Activated CD8-positive, alpha-beta T cell treated with anti-CD3 and anti-CD28 coated beads for 36 hours (primary cell): ENCODE data around the gene KCNJ12. TPM values are rescaled to one million over a fixed set of nuclear protein-coding genes. Genes with fewer than 3 reads are reported as not detected.

ENCODE experiments used
- ATAC-seq: fragments of 200-7000 bp; cut with Tn5 transposase; one replicate; pipeline ENCODE4 v1.10.0; 2021; ENCODE audit warnings: mild to moderate bottlenecking, moderate library complexity
- CTCF ChIA-PET: fragments of 350-600 bp; sonication (Branson Sonifier 250); formaldehyde crosslinking; loops from one replicate; lab custom pipeline; 2021; ENCODE audit warnings: antibody characterized with exemption; lab: Charles Lee
- POLR2A ChIA-PET: fragments of 350-600 bp; sonication (Branson Sonifier 250); formaldehyde crosslinking; loops from one replicate; lab custom pipeline; 2021; ENCODE audit warnings: antibody characterized with exemption; lab: Charles Lee
- DNase-seq: peaks from one replicate; pipeline ENCODE4 v3.0.0-alpha.2; 2020
- H3K27ac Mint-ChIP-seq: one replicate; pipeline ENCODE4 v1.8.0; 2021; ENCODE audit warnings: mild to moderate bottlenecking, mixed read lengths
- H3K27me3 Mint-ChIP-seq: one replicate; pipeline ENCODE4 v1.8.0; 2021; ENCODE audit warnings: mixed read lengths
- H3K36me3 Mint-ChIP-seq: one replicate; pipeline ENCODE4 v1.8.0; 2021; ENCODE audit warnings: low read depth, mixed read lengths
- H3K4me1 Mint-ChIP-seq: one replicate; pipeline ENCODE4 v1.8.0; 2021; ENCODE audit warnings: low read depth, mixed read lengths
- H3K4me3 Mint-ChIP-seq: one replicate; pipeline ENCODE4 v1.8.0; 2021; ENCODE audit warnings: mild to moderate bottlenecking, moderate library complexity, mixed read lengths
- H3K9me3 Mint-ChIP-seq: one replicate; pipeline ENCODE4 v1.8.0; 2021; ENCODE audit warnings: mixed read lengths
- intact Hi-C: fragments of 100-400 bp; cut with micrococcal nuclease; formaldehyde crosslinking; loops from one replicate; pipeline ENCODE4 v1.10.0; 2022
- total RNA-seq, 2 experiments: library from RNA; stranded (reverse); gene quantifications; one replicate each; pipeline ENCODE4 v1.2.3, GENCODE V29; 2021
- TF ChIP-seq, protein P1 (sequence below): fragments of 200-600 bp; IDR thresholded peaks from one replicate; pipeline ENCODE4 v1.8.0; 2022; ENCODE audit warnings: antibody characterized with exemption, mild to moderate bottlenecking

KCNJ12 gene
- total RNA-seq, 2 experiments from 2014 or later = not detected

DNA sequence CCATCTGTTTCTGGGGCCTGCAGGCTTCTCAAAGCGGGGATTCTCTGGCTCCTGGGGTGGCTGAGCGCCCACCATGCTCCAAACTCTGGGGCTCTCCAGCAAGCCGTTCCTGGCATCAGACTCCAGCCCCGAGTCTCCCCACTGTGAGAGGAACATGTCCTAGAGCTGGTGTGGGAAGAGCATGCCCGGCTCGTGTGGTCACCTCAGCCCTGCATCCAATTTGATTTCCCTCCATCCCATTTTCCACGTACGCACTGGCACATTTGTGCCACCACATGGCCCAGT lies 23.2 kb upstream of the KCNJ12 start:
- Mint-ChIP-seq H3K27ac (no peak overlapping the region), H3K36me3 (no peaks in the 10 kb centered on the region), H3K4me3 (no peak overlapping the region), H3K27me3 (no peaks in the 10 kb centered on the region), H3K9me3 (peaks cover 1% of the 10 kb centered on the region), H3K4me1 (peaks cover 3% of the 10 kb centered on the region)
- TF ChIP-seq, protein P1, sequence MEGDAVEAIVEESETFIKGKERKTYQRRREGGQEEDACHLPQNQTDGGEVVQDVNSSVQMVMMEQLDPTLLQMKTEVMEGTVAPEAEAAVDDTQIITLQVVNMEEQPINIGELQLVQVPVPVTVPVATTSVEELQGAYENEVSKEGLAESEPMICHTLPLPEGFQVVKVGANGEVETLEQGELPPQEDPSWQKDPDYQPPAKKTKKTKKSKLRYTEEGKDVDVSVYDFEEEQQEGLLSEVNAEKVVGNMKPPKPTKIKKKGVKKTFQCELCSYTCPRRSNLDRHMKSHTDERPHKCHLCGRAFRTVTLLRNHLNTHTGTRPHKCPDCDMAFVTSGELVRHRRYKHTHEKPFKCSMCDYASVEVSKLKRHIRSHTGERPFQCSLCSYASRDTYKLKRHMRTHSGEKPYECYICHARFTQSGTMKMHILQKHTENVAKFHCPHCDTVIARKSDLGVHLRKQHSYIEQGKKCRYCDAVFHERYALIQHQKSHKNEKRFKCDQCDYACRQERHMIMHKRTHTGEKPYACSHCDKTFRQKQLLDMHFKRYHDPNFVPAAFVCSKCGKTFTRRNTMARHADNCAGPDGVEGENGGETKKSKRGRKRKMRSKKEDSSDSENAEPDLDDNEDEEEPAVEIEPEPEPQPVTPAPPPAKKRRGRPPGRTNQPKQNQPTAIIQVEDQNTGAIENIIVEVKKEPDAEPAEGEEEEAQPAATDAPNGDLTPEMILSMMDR = no peak
- intact Hi-C loops = no loop called here
- ATAC-seq = no peak
- ChIA-PET CTCF (no interaction called here), POLR2A (no interaction called here)
- no peak for DNase-seq

DNA sequence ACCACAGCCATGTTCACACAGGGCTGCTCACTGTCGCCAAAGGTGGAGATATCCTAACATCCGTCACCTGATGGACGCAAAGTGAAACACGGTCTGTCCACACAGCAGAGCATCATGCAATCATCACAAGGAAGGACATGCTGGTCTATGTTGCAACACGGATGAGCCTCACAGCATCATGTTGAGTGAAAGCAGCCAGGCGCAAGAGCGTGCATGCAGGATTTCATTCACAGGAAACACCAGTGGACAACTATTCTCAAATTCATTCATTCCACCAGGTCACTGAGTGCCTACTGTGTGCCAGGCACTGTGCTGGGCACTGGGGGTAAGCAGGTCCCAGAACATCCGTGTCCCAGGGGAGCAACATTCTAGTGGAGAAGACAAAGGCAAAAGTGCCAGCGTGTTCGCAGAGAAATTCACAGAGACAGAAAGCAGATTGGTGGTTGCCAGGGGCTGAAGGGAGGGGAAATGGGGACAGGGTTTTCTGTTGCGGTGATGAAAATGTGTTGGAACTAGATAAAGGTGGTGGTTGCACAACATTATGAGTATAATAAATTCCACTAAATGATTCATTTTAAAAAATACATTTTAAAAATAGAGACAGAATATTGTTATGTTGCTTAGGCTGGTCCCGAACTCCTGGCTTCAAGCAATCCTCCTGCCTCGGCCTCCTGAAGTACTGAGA lies 22.7 kb upstream of the KCNJ12 start:
- TF ChIP-seq, protein P1 = no peak
- Mint-ChIP-seq H3K36me3 (no peaks in the 10 kb centered on the region), H3K27ac (no peak overlapping the region), H3K9me3 (peaks cover 1% of the 10 kb centered on the region), H3K27me3 (no peaks in the 10 kb centered on the region), H3K4me3 (no peak overlapping the region), H3K4me1 (no peaks in the 10 kb centered on the region)
- ATAC-seq = no peak
- no peak for DNase-seq
- intact Hi-C loops = no loop called here
- ChIA-PET POLR2A (no interaction called here), CTCF (no interaction called here)

DNA sequence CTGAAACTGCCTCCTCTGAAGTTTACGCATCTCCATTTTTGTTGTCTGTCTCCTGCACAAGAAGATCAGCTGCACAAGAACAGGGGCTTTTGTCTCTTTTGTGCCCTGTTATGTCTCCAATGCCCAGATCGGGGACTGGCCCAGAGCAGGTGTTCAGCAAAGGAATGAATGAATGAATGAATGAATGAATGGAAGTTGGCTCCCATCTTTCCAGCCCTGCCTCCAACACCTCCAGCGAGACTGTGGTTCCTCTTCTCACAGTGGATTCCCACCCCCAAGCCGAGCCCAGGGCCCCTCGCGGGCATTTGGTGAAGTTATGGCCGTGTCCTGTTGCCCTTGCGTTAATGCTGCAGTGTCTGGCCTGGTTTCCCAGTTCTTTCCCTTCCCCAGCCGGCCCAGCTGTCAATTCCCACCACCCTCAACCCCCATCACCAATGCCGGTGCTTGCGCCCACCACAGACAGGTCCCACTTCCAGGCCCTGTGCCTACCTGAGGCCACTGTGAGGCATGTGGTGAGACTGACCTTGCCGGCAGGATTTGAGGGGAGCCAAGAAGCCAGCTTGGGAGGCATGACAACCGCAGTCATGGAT lies 21.3 kb upstream of the KCNJ12 start:
- POLR2A ChIA-PET = no interaction called here
- intact Hi-C loops = no loop called here
- CTCF ChIA-PET = no interaction called here
- H3K9me3 Mint-ChIP-seq = peaks cover under 1% of the 10 kb centered on the region
- no peak overlapping the region for H3K27ac Mint-ChIP-seq
- H3K36me3 Mint-ChIP-seq = no peaks in the 10 kb centered on the region
- no peaks in the 10 kb centered on the region for H3K27me3 Mint-ChIP-seq
- DNase-seq (no peak), ATAC-seq (no peak)
- H3K4me1 Mint-ChIP-seq = no peaks in the 10 kb centered on the region
- TF ChIP-seq, protein P1 = no peak
- H3K4me3 Mint-ChIP-seq = no peak overlapping the region

DNA sequence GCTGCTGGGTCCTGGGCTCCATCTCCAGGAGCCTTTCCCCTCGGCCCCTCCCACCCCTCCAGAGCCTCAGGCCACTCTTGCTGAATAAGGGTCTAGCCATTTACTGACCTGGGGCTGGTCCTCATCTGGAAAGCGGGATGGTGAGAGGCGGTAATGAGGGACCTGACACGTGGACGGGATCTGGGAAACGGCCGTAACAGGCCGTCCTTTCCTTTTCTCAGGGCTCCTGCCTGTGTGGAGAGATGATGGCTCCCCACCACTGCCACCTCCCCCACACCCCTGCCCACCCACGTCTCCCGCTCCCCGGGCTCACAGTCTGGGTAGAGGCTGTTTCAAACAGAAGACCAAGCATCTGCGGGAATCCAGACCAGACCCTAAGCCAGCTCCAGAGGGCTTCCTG lies 20.6 kb upstream of the KCNJ12 start:
- intact Hi-C loops = no loop called here

DNA sequence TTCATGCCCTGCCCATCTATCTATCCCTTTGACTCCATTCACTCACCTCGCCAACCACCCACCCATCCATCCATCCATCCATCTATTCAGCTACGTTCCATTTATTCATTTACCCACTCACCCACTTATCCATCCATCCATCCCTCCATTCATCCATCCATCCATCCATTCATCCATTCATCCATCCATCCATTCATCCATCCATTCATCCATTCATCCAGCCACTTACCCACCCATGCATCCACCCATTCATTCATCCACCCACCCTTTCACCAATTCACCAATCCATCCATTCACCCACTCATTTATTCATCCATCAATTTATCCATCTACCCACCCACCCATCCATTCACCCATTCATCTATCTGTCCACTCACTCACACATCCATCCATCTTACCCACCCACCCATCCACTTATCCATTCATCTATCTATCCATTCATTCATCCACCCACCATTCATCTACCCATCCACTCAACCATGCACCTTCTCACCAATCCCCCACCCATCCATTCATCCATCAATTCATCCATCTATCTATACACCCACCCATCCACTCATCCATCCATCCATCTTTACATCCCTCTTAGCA lies 19.5 kb upstream of the KCNJ12 start:
- POLR2A ChIA-PET = no interaction called here
- no peaks in the 10 kb centered on the region for H3K4me1 Mint-ChIP-seq
- intact Hi-C loops = no loop called here

More for the DNA sequence above, 20.6 kb upstream of the KCNJ12 start:
- POLR2A ChIA-PET = no interaction called here
- Mint-ChIP-seq H3K27ac (no peak overlapping the region), H3K4me3 (no peak overlapping the region), H3K4me1 (no peaks in the 10 kb centered on the region), H3K27me3 (no peaks in the 10 kb centered on the region), H3K36me3 (no peaks in the 10 kb centered on the region), H3K9me3 (no peaks in the 10 kb centered on the region)
- DNase-seq (no peak), ATAC-seq (no peak)
- TF ChIP-seq, protein P1 = no peak
- CTCF ChIA-PET = no interaction called here

More for the DNA sequence above, 19.5 kb upstream of the KCNJ12 start:
- ATAC-seq (no peak), DNase-seq (no peak)
- no peak overlapping the region for H3K27ac Mint-ChIP-seq
- TF ChIP-seq, protein P1 = no peak
- no peak overlapping the region for H3K4me3 Mint-ChIP-seq
- CTCF ChIA-PET = no interaction called here
- no peaks in the 10 kb centered on the region for H3K27me3 Mint-ChIP-seq
- no peaks in the 10 kb centered on the region for H3K36me3 Mint-ChIP-seq
- no peaks in the 10 kb centered on the region for H3K9me3 Mint-ChIP-seq
